Limb (tissue), 2 donors: ENCODE data around the gene DENND2A.
"Not testable (repeated sequence)": the region's sequence is repeated elsewhere in the genome, so short reads cannot be mapped to it uniquely, and the experiment has no call there.

Experiments
- DNase-seq, 2 donors: peaks; one replicate each; pipeline ENCODE4 v3.0.0-alpha.2; 2016; ENCODE audit errors: extremely low spot score in 2 of 2

Gene DENND2A

GRCh38 chr7:140640727-140641523 lies at the start of gene DENND2A:
TSS of gene DENND2A (minus strand) at chr7:140640813. CDS start at chr7:140602397, 38,416 bp downstream.
- peak; percentile 83 to 93 for DNase-seq

GRCh38 chr7:140689199-140690152 lies 48.9 kb upstream of the DENND2A start:
- DNase-seq = no peak

- DNase-seq = no peak
These were observed 47.7 kb upstream of the DENND2A start for GRCh38 chr7:140688341-140688740.

DNA sequence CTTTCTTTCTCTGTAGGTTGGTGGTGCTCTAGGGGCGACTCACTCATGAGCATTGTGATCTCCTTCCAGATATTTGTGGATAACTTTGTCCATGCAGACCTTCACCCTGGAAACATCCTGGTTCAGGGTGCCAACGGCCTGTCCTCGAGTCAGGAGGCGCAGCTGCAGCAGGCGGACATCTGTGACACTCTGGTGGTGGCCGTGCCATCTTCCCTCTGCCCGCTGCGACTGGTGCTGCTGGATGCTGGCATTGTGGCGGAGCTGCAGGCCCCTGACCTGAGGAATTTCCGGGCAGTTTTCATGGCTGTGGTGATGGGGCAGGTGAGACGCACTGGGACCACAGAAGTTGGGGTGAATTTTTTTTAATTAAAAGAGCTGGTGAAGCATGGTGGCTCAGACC lies 46.3 kb upstream of the DENND2A start:
- DNase-seq = no peak

DNA sequence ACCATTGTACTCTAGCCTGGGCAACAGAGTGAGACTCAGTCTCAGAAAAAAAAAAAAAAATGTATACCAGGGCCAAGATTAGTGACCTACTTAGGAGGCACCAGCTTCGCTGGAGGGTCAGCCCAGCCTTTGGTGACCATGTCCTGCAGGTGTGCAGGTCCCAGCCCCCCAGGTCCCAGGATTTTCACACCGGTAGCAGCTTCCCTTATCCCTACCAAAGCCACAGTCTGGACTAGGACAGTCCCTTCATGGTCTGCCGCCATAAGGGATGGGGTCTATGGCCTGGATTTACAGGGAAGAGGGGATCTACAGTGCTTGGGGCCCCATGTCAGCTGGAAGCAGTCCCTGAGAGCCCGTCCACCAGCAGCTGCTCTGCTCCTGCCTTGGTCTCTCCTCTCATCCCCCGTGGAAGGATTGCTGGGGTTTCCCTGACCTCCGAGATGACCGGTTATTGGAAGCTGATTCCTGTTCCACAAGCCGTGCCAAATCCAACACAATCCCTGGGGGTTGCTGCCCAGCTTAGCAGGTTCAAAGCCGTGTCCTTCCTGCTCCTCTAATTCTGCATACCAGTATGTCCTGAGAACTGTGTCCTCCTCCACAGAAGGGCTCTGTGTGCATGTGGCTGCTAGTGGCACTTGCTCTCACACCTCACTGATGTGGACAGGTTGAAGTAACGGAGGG lies 44.9 kb upstream of the DENND2A start:
- no peak for DNase-seq

DNA sequence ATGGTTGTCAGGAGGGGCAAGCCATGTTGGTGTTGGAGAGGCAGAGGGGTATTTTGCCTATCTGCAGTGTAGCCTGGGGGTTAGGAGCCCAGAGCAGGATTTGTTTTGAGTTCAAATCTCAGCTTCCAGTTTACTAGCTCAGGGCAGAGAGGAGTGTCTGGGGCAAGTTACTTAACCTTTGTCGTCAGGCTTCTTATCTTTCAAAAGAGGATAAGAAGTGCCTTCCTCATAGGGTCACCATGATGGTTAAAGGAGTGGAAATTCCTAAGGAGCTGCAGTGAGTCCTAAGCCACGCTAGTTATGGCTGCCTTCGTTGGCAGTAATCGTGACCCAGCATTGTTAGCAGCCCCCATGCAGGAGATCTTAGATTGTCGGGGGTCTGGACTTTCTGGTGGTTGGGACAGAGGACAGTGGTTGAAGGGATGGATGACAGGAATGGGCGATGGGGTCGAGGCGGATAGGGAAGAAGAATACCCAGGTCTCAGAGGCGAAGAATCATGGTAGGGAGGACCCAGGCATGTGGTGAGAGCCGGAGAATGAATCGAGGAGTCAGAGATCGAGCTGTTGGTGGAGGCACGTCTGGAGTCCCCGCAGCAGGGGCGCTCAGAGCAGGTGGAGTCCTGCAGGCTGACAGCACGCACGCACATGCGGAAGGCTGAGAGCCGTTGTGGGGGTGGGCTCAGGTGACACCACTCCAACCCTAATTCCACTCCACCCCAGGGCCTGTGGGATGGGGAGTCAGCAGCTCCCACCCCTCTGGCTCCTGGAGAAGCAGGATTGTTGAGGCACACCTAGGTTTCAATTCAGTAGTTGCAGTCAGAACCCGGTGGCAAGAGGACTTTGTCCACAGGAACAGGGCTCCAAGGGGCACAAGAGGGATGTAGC lies 43.7 kb upstream of the DENND2A start:
- DNase-seq = no peak

DNA sequence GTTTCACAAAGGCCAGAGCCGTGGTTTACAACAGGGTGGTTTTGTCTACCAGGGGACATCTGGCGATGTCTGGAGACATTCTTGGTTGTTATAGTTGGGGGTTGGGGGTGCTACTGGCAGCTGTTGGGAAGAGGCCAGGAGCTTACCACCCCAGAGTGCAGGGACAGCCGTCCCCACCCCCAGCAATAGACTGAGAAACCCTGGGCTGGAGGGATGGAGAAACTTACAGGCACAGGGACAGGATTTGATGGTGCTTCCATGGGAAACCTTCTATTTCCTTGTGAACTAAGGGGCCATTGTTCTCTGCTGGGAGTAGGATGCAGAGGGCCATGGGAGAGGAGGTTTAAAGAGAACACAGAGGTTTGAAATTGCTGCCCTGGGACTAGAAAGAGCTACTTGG lies 43.0 kb upstream of the DENND2A start:
- no peak for DNase-seq

GRCh38 chr7:140681766-140682165 lies 41.2 kb upstream of the DENND2A start:
- DNase-seq = no peak

- no peak for DNase-seq
These were observed 40.3 kb upstream of the DENND2A start for GRCh38 chr7:140680886-140681285.

DNA sequence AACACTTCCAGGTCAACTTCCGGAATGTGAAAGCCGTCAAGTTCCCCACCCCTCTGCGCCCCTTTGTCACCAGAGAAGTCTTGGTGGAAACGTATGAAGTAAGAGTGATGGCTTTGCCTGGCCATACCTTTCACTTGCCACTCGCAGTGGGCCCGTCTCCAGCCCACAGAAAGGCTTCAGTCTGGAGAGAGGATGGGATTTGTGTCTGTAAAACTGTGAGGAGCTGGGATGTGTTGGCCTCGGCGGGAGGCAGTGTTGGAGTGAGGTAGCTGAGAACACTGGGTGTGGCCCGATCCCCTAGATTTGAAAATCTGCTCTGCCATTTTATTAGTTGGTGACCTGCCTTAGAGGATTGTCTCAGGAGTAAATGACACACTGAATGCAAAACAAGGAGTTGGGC lies 38.6 kb upstream of the DENND2A start:
- no peak for DNase-seq

GRCh38 chr7:140678816-140679130 lies 38.2 kb upstream of the DENND2A start:
- DNase-seq = no peak

GRCh38 chr7:140678081-140678815 lies 37.6 kb upstream of the DENND2A start:
- no peak for DNase-seq

DNA sequence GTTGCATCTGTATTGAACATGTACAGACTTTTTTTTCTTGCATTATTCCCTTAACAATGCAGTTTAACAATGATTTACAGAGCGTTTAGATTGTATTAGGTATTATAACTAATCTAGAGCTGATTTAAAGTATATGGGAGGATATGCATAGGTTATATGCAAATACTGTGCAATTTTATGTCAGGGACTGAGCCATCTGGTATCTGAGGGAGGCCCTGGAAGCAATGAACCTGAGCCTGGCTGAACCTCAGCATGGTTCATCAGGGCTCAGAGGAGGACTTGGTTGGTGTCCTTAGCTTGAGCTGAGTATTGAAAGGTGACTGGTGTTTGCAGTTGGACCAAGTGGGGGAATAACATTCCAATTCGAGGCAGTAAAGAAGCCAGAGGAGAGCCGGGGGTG lies 36.9 kb upstream of the DENND2A start:
- no peak for DNase-seq

GRCh38 chr7:140676956-140677355 lies 36.3 kb upstream of the DENND2A start:
- DNase-seq = not testable (repeated sequence)

GRCh38 chr7:140676306-140676705 lies 35.7 kb upstream of the DENND2A start:
- DNase-seq = no peak

- no peak for DNase-seq
These were observed 35.1 kb upstream of the DENND2A start for GRCh38 chr7:140675726-140676125.

- DNase-seq = peak in 1 of 2 donors; percentile 34
These were observed 34.5 kb upstream of the DENND2A start for GRCh38 chr7:140674899-140675701.

DNA sequence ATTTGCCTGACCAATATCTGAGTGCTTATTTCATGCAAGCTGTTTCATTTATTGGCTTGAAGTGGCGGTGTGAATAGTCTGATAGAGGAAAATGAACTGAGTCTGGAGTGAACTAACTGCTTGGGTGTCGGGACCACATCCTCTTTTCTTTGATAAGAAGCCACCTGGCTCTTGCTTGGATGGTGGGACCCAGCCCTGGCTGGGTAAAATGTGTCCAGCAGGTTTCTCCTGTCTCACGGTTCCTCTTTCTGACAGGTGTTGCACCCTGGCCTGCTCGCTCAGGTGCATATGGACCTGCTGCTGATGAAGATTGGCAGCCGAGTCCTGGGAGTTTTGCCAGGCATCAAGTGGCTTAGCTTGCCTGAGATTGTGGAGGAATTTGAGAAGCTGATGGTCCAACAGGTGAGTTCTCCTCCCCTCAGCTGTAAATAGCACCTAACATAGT lies 33.8 kb upstream of the DENND2A start:
- DNase-seq = no peak

- no peak for DNase-seq
These were observed 33.2 kb upstream of the DENND2A start for GRCh38 chr7:140673774-140674155.
